HepG2 (cell line): ENCODE results near the gene PLEKHA3. TPM values are rescaled to one million over a fixed set of nuclear protein-coding genes. Genes with fewer than 3 reads are reported as not detected.

ENCODE experiments used
- ARNTL ChIP-seq: sonication (generic); formaldehyde crosslinking; IDR thresholded peaks from 2 replicates; pipeline ENCODE4 v1.4.0; 2020; ENCODE audit warnings: mild to moderate bottlenecking, missing genetic modification reagents
- DRAP1 ChIP-seq: IDR thresholded peaks from 2 replicates; pipeline ENCODE4 v1.6.1; 2016; ENCODE audit warnings: missing genetic modification reagents, missing compliant biosample characterization
- E2F5 ChIP-seq: sonication (generic); formaldehyde crosslinking; conservative IDR thresholded peaks from 2 replicates; pipeline ENCODE4 v1.4.0; 2020; ENCODE audit warnings: missing genetic modification reagents
- ERF ChIP-seq: IDR thresholded peaks from 2 replicates; pipeline ENCODE4 v1.6.1; 2018; ENCODE audit warnings: missing biosample characterization, missing genetic modification reagents
- HNF1A ChIP-seq, 2 experiments: sonication (generic) in 1 of 2; formaldehyde crosslinking in 1 of 2; IDR thresholded peaks; 2 replicates each; pipeline versions ENCODE4 v1.4.0 to v1.6.1; 2016 to 2020; ENCODE audit warnings: borderline replicate concordance in 1 of 2, low read depth in 1 of 2, mild to moderate bottlenecking in 1 of 2, missing genetic modification reagents in 1 of 2
- LCORL ChIP-seq, 2 experiments: fragments of 450-650 bp in 1 of 2; sonication (generic) in 1 of 2; formaldehyde crosslinking in 1 of 2; IDR thresholded peaks; 2 replicates each; pipeline versions ENCODE4 v1.5.0 to v1.6.1; 2017 to 2020; ENCODE audit warnings: antibody characterized with exemption in 1 of 2, missing genetic modification reagents in 1 of 2
- MTA1 ChIP-seq: sonication (generic); formaldehyde crosslinking; IDR thresholded peaks from 2 replicates; pipeline ENCODE4 v1.4.0; 2020; ENCODE audit warnings: missing genetic modification reagents, mild to moderate bottlenecking, borderline replicate concordance
- MTA3 ChIP-seq: sonication (generic); formaldehyde crosslinking; IDR thresholded peaks from 2 replicates; pipeline ENCODE4 v1.4.0; 2020; ENCODE audit warnings: missing genetic modification reagents
- PAWR ChIP-seq: sonication (generic); formaldehyde crosslinking; IDR thresholded peaks from 2 replicates; pipeline ENCODE4 v1.4.0; 2020; ENCODE audit warnings: missing genetic modification reagents, mild to moderate bottlenecking, borderline replicate concordance
- SIN3B ChIP-seq: fragments of 150-350 bp; IDR thresholded peaks from 2 replicates; pipeline ENCODE4 v1.6.1; 2014; ENCODE audit warnings: low read length
- SP140L ChIP-seq: sonication (generic); formaldehyde crosslinking; IDR thresholded peaks from 2 replicates; pipeline ENCODE4 v1.4.0; 2020; ENCODE audit warnings: missing genetic modification reagents, borderline replicate concordance
- THRA ChIP-seq: sonication (generic); formaldehyde crosslinking; IDR thresholded peaks from 2 replicates; pipeline ENCODE4 v1.4.0; 2020; ENCODE audit warnings: missing genetic modification reagents, borderline replicate concordance
- ZBTB38 ChIP-seq: sonication (generic); formaldehyde crosslinking; IDR thresholded peaks from 2 replicates; pipeline ENCODE4 v1.5.1; 2020; ENCODE audit warnings: mild to moderate bottlenecking, missing genetic modification reagents
- ZFYVE20 ChIP-seq: sonication (generic); formaldehyde crosslinking; IDR thresholded peaks from 2 replicates; pipeline ENCODE4 v1.8.0; 2023; ENCODE audit warnings: low read depth, mild to moderate bottlenecking, moderate library complexity, missing genetic modification reagents, borderline replicate concordance
- ZMAT3 ChIP-seq: sonication (generic); formaldehyde crosslinking; conservative IDR thresholded peaks from 2 replicates; pipeline ENCODE4 v1.7.0; 2021; ENCODE audit warnings: missing genetic modification reagents
- ZNF614 ChIP-seq: IDR thresholded peaks from 2 replicates; pipeline ENCODE4 v1.6.1; 2018; ENCODE audit warnings: missing biosample characterization, missing genetic modification reagents, inconsistent platforms, borderline replicate concordance
- ZNF670 ChIP-seq: sonication (generic); formaldehyde crosslinking; IDR thresholded peaks from 2 replicates; pipeline ENCODE4 v1.8.0; 2022; ENCODE audit warnings: mild to moderate bottlenecking, missing genetic modification reagents, borderline replicate concordance
- ZSCAN9 ChIP-seq: IDR thresholded peaks from 2 replicates; pipeline ENCODE4 v1.6.1; 2016; ENCODE audit warnings: borderline replicate concordance
- polyA plus RNA-seq, 8 experiments: library from polyadenylated mRNA; depleted of rRNA in 3 of 8; stranded (reverse) in 7 of 8; unstranded in 1 of 8; fragments of >200 nt; fragmentation: Illumina TruSeq in 4 of 8; extraction: Trizol in 4 of 8; gene quantifications; 2 replicates each; pipeline versions ENCODE4 v1.2.1 to v1.2.3, GENCODE V29; 2011 to 2016; ENCODE audit warnings: low read depth in 4 of 8, missing spikeins in 1 of 8, mixed read lengths in 1 of 8; ENCODE audit not compliant: insufficient read depth in 1 of 8
- total RNA-seq, 5 experiments: library from RNA; depleted of rRNA; stranded (reverse); fragments of >200 nt; fragmentation: Illumina TruSeq; extraction: Trizol; gene quantifications; 2 replicates each; pipeline ENCODE4 v1.2.3, GENCODE V29; 2016; ENCODE audit warnings: low read depth in 1 of 5
- TF ChIP-seq, protein P1 (sequence below): sonication (generic); formaldehyde crosslinking; IDR thresholded peaks from 2 replicates; pipeline ENCODE4 v1.8.0; 2022; ENCODE audit warnings: missing genetic modification reagents, mild to moderate bottlenecking, inconsistent platforms, borderline replicate concordance

Gene PLEKHA3
- total and polyA plus RNA-seq, 2 of the 13 experiments (the other 11 are each of a cell fraction or from before 2014, with no cell fraction given) = 11.7 to 23.1 TPM

- TF ChIP-seq HNF1A (IDR thresholded peaks at IDR 0.05; ENCODE audit: low read depth) (no peak), HNF1A (CRISPR knock-in tag; IDR thresholded peaks at IDR 0.05; ENCODE audit: borderline replicate concordance) (0 out of 2 replicates have a peak, but pooled peaks have one; percentile 34), SP140L (CRISPR knock-in tag) (peak; percentile 78; the same call in 1 of the 2 replicates), ZFYVE20 (CRISPR knock-in tag) (no peak), ZNF670 (CRISPR knock-in tag) (peak; percentile 69; the same call in 1 of the 2 replicates), SIN3B (no peak), MTA3 (no peak), MTA1 (CRISPR knock-in tag) (peak; percentile 50; the same call in 1 of the 2 replicates), PAWR (no peak), ZSCAN9 (0 out of 2 replicates have a peak, but pooled peaks have one; percentile 25), E2F5 (peak; percentile 70), LCORL (IDR thresholded peaks at IDR 0.05) (no peak), LCORL (CRISPR knock-in tag; IDR thresholded peaks at IDR 0.05) (peak; percentile 92), THRA (peak; percentile 70), ARNTL (CRISPR knock-in tag) (no peak), ERF (CRISPR knock-in tag) (peak; percentile 58), ZNF614 (CRISPR knock-in tag) (peak; percentile 46), ZBTB38 (CRISPR knock-in tag) (peak; percentile 44; the same call in 1 of the 2 replicates), ZMAT3 (CRISPR knock-in tag) (peak; percentile 79; the same call in 1 of the 2 replicates), DRAP1 (CRISPR knock-in tag) (peak; percentile 69)
- TF ChIP-seq, protein P1, sequence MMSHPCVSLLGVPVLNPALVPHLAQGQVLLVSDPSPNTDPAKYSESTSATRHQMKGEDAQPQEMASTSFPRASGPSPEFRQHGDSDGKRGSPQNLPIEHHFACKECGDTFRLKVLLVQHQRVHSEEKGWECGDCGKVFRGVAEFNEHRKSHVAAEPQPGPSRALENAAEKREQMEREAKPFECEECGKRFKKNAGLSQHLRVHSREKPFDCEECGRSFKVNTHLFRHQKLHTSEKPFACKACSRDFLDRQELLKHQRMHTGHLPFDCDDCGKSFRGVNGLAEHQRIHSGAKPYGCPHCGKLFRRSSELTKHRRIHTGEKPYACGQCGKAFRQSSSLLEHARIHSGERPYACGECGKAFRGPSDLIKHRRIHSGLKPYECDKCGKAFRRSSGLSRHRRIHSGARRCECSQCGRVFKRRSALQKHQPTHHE = no peak
Measured at GRCh38 chr2:178478439-178479274, 1.6 kb upstream of the PLEKHA3 start, which contains the start of gene FKBP7 (continued).
